Measurements from ENCODE around the gene SDC3.

Gene SDC3

DNA sequence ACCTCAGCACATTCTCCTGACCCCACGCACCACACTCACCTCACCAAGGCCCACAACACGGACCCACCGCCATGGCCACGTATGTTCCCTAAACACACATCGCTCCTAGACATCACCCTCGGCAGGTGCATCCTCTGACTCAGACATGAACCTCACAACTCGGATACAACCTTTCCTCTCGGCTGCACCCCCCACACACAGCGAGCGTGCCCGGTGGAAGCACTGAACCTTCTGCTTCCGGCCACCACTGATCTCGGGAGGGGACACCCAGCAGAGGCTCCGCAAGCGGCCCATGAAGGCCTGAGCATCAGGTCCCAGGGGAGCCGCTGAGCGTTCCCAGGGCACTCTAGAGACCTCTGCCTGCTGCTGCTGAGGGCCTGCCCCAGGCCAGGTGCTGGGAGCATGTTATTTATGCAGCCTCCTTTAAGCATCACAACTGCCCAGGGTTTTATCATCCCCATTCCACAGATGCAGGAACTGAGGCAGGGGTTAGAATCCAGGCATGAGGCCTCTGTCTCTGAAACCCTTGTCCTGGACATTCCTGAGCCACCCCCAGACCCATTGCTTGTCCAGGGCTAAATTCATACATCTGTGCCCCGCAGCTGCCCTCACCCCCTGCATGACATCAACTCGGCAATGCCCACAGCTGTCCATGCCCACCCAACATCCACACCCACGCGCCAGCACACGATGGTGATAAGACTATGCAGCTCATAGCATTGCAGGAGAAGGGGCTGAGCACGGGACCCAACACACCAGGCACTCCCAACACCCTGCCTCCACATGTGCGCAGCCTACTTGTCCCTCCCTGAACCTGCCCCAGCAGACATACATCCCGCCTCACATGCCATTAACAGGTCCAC, 27.0 kb downstream of the SDC3 start:
- peaks cover 16% of the 10 kb centered on the region for H3K27me3 ChIP-seq (ENCODE audit: insufficient read depth, poor library complexity, severe bottlenecking)

DNA sequence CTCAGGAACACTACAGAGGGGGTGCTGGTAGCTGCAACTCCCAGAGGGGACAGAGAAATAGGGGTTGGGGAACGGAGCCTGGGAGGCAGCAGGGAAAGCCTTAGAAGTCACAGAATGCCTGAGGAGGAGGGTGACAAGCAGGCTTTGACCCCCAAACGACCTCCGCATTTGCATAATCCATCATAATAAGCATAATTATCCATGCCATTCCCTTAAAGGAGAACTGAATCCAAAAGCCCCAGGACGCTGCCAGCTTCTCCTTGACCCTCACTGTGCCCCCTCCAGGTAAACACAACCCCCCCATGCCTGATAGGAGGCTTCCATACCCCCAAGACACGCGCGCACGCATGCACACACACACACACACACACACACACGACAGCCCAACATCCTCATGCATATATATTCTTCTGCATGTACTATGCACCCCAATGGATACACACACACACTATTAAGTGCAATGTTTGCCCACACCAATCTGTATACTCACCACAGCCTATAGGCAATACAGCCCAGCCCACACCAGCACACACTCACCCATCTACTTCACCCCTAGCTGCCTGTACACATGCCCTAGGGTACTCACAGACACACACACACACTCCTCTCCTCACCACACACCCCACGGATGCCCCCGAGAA, 27.8 kb downstream of the SDC3 start:
- DNase-seq (ENCODE audit: low read depth in 1 of 2, low spot score in 1 of 2) = no peak
- Histone ChIP-seq H3K27me3 (ENCODE audit: insufficient read depth, poor library complexity, severe bottlenecking) (peaks cover 16% of the 10 kb centered on the region), H3K27ac (replicated peaks) (no peak overlapping the region), H3K4me3 (replicated peaks; ENCODE audit: insufficient read depth, low read length) (no peak overlapping the region)
- TF ChIP-seq, protein P1, sequence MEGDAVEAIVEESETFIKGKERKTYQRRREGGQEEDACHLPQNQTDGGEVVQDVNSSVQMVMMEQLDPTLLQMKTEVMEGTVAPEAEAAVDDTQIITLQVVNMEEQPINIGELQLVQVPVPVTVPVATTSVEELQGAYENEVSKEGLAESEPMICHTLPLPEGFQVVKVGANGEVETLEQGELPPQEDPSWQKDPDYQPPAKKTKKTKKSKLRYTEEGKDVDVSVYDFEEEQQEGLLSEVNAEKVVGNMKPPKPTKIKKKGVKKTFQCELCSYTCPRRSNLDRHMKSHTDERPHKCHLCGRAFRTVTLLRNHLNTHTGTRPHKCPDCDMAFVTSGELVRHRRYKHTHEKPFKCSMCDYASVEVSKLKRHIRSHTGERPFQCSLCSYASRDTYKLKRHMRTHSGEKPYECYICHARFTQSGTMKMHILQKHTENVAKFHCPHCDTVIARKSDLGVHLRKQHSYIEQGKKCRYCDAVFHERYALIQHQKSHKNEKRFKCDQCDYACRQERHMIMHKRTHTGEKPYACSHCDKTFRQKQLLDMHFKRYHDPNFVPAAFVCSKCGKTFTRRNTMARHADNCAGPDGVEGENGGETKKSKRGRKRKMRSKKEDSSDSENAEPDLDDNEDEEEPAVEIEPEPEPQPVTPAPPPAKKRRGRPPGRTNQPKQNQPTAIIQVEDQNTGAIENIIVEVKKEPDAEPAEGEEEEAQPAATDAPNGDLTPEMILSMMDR (IDR thresholded peaks at IDR 0.05; ENCODE audit: insufficient read depth, low read length) = no peak
- TF ChIP-seq, protein P2, sequence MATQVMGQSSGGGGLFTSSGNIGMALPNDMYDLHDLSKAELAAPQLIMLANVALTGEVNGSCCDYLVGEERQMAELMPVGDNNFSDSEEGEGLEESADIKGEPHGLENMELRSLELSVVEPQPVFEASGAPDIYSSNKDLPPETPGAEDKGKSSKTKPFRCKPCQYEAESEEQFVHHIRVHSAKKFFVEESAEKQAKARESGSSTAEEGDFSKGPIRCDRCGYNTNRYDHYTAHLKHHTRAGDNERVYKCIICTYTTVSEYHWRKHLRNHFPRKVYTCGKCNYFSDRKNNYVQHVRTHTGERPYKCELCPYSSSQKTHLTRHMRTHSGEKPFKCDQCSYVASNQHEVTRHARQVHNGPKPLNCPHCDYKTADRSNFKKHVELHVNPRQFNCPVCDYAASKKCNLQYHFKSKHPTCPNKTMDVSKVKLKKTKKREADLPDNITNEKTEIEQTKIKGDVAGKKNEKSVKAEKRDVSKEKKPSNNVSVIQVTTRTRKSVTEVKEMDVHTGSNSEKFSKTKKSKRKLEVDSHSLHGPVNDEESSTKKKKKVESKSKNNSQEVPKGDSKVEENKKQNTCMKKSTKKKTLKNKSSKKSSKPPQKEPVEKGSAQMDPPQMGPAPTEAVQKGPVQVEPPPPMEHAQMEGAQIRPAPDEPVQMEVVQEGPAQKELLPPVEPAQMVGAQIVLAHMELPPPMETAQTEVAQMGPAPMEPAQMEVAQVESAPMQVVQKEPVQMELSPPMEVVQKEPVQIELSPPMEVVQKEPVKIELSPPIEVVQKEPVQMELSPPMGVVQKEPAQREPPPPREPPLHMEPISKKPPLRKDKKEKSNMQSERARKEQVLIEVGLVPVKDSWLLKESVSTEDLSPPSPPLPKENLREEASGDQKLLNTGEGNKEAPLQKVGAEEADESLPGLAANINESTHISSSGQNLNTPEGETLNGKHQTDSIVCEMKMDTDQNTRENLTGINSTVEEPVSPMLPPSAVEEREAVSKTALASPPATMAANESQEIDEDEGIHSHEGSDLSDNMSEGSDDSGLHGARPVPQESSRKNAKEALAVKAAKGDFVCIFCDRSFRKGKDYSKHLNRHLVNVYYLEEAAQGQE (IDR thresholded peaks at IDR 0.05; ENCODE audit: insufficient replicate concordance, low read depth) = no peak
- TF ChIP-seq SPI1 (IDR thresholded peaks at IDR 0.05; ENCODE audit: borderline replicate concordance, low read depth) (no peak), POLR2AphosphoS5 (IDR thresholded peaks at IDR 0.05; ENCODE audit: low read depth) (no peak), GABPA (IDR thresholded peaks at IDR 0.05; ENCODE audit: low read depth) (no peak)

More for the DNA sequence above, 27.0 kb downstream of the SDC3 start:
- no peak overlapping the region for H3K27ac ChIP-seq (replicated peaks)
- no peak for DNase-seq (ENCODE audit: low read depth in 1 of 2, low spot score in 1 of 2)
- H3K4me3 ChIP-seq (replicated peaks; ENCODE audit: insufficient read depth, low read length) = no peak overlapping the region
- no peak for TF ChIP-seq GABPA (IDR thresholded peaks at IDR 0.05; ENCODE audit: low read depth)
- TF ChIP-seq, protein P1 (IDR thresholded peaks at IDR 0.05; ENCODE audit: insufficient read depth, low read length) = no peak
- no peak for TF ChIP-seq POLR2AphosphoS5 (IDR thresholded peaks at IDR 0.05; ENCODE audit: low read depth)
- TF ChIP-seq, protein P2 (IDR thresholded peaks at IDR 0.05; ENCODE audit: insufficient replicate concordance, low read depth) = no peak
- TF ChIP-seq SPI1 (IDR thresholded peaks at IDR 0.05; ENCODE audit: borderline replicate concordance, low read depth) = no peak

DNA sequence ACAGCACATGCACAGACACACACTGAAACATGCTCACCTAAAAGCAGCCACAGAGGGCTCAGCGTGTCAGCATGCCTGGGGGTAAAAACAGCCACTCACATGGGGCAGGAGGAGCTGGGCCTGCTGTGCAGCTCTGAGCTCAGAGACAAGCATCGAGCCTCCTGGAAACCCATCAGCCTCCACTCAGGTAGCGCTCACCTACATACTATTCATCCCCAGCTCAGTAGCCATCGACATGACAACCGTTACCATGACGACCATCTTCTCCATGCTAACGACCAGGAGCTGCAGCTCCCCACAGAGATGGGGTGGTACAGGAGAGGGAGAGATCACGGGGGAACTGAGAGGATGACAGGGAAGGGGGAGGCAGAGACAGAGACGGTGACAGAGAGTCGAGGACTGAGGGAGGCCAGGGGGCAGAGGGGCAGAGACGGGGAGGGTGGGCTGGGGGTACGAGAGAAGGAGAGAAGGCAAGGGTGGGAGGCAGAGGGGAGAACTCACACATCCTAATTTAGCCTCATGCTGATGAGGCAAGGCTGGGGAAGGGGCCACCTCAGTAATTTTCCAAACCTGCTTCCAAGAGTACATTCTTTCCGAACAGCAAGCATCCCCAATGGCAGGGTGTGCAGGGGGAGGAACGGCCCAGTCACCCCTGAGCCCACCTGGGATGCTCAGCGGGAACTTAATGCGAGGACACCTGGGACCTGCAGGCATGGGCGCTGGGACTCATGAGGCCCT, 28.4 kb downstream of the SDC3 start:
- no peak for DNase-seq (ENCODE audit: low read depth in 1 of 2, low spot score in 1 of 2)
- Histone ChIP-seq H3K4me3 (replicated peaks; ENCODE audit: insufficient read depth, low read length) (no peak overlapping the region), H3K27me3 (ENCODE audit: insufficient read depth, poor library complexity, severe bottlenecking) (peaks cover 16% of the 10 kb centered on the region), H3K27ac (replicated peaks) (no peak overlapping the region)
- TF ChIP-seq, protein P1 (IDR thresholded peaks at IDR 0.05; ENCODE audit: insufficient read depth, low read length) = no peak
- TF ChIP-seq SPI1 (IDR thresholded peaks at IDR 0.05; ENCODE audit: borderline replicate concordance, low read depth) (no peak), POLR2AphosphoS5 (IDR thresholded peaks at IDR 0.05; ENCODE audit: low read depth) (no peak), GABPA (IDR thresholded peaks at IDR 0.05; ENCODE audit: low read depth) (no peak)
- TF ChIP-seq, protein P2 (IDR thresholded peaks at IDR 0.05; ENCODE audit: insufficient replicate concordance, low read depth) = no peak

All from HL-60 (cell line).